GM12878 (cell line): ENCODE measurements around the gene NPAS3. TPM values are rescaled to one million over a fixed set of nuclear protein-coding genes. Genes with fewer than 3 reads are reported as not detected.

Source experiments
- ATAC-seq: fragments of 200-7000 bp; cut with Tn5 transposase; 3 replicates; pipeline ENCODE4 v1.9.1; 2020; ENCODE audit warnings: mild to moderate bottlenecking, moderate library complexity
- BruUV-seq: library from RNA; stranded (reverse); fragments of 400-500 nt; replicated peaks from 2 replicates; lab custom pipeline; 2021; lab: Mats Ljungman, UMichigan
- CTCF ChIA-PET: fragments of 300-600 bp; sonication (Branson Sonifier 250); formaldehyde crosslinking; extraction: SDS; loops from one replicate; lab custom pipeline; 2021; ENCODE audit warnings: inconsistent platforms; lab: Yijun Ruan, JAX
- POLR2A ChIA-PET: fragments of 350-600 bp; formaldehyde crosslinking; extraction: SDS; loops from one replicate; lab custom pipeline; 2021; ENCODE audit warnings: inconsistent platforms; lab: Charles Lee
- RAD21 ChIA-PET: fragments of 300-600 bp; sonication (Branson Sonifier 250); formaldehyde crosslinking; loops from one replicate; lab custom pipeline; 2023; ENCODE audit warnings: antibody characterized with exemption; ENCODE audit not compliant: unreplicated experiment; lab: Charles Lee
- SMC1A ChIA-PET: fragments of 300-600 bp; sonication (Branson Sonifier 250); formaldehyde crosslinking; loops from one replicate; lab custom pipeline; 2023; ENCODE audit not compliant: unreplicated experiment, uncharacterized antibody; lab: Charles Lee
- DNase-seq: peaks from one replicate; pipeline ENCODE4 v3.0.0-alpha.2; 2011; ENCODE audit warnings: low read depth, low spot score
- FAIRE-seq: peaks from 3 replicates; lab custom pipeline; 2011; peaks lifted over from hg19 to GRCh38; lab: Jason Lieb, UNC
- H2AFZ ChIP-seq: 2 replicates; pipeline ENCODE4 v1.6.0; 2011; ENCODE audit warnings: low read depth, low read length, control low read depth; ENCODE audit not compliant: control insufficient read depth
- H3K27ac ChIP-seq: 2 replicates; pipeline ENCODE4 v1.5.1; 2011; ENCODE audit warnings: control low read depth; ENCODE audit not compliant: control insufficient read depth, insufficient read depth
- H3K27me3 ChIP-seq, 2 experiments: replicated peaks in 1 of 2; 2 replicates each; pipeline versions ENCODE4 v1.6.0 to v1.6.1; 2011; ENCODE audit warnings: low read length in 1 of 2; ENCODE audit not compliant: control insufficient read depth in 2 of 2, insufficient read depth in 2 of 2
- H3K36me3 ChIP-seq, 2 experiments: 2 replicates each; pipeline ENCODE4 v1.5.1; 2011; ENCODE audit warnings: low read length in 1 of 2; ENCODE audit not compliant: control insufficient read depth in 2 of 2, insufficient read depth in 2 of 2
- H3K4me1 ChIP-seq: 2 replicates; pipeline ENCODE4 v1.6.1; 2011; ENCODE audit warnings: mild to moderate bottlenecking, low read length, moderate library complexity, mixed read lengths; ENCODE audit not compliant: control insufficient read depth, insufficient read depth
- H3K4me2 ChIP-seq: 2 replicates; pipeline ENCODE4 v1.6.0; 2011; ENCODE audit warnings: control low read depth; ENCODE audit not compliant: control insufficient read depth, insufficient read depth
- H3K4me3 ChIP-seq: fragments of 200-600 bp; sonication (generic); 2 replicates; pipeline ENCODE4 v1.5.1; 2016
- H3K79me2 ChIP-seq: 2 replicates; pipeline ENCODE4 v1.6.0; 2011; ENCODE audit warnings: low read length; ENCODE audit not compliant: control insufficient read depth, insufficient read depth
- H3K9ac ChIP-seq: 2 replicates; pipeline ENCODE4 v1.8.0; 2011; ENCODE audit warnings: low read length, control low read depth, mixed read lengths; ENCODE audit not compliant: control insufficient read depth, insufficient read depth
- H3K9me3 ChIP-seq: replicated peaks from 3 replicates; pipeline ENCODE4 v1.5.1; 2011; ENCODE audit warnings: mild to moderate bottlenecking, low read length; ENCODE audit not compliant: control insufficient read depth, insufficient read depth
- H4K20me1 ChIP-seq: 2 replicates; pipeline ENCODE4 v1.6.0; 2011; ENCODE audit not compliant: control insufficient read depth, insufficient read depth
- EED ChIP-seq: sonication (generic); IDR thresholded peaks from 2 replicates; pipeline ENCODE4 v1.6.1; 2016; ENCODE audit warnings: antibody characterized with exemption, low read depth
- HDGF ChIP-seq: fragments of 450-650 bp; IDR thresholded peaks from 2 replicates; pipeline ENCODE4 v1.6.1; 2016; ENCODE audit warnings: antibody characterized with exemption
- RAD21 ChIP-seq: IDR thresholded peaks from 2 replicates; pipeline ENCODE4 v1.6.1; 2011; ENCODE audit warnings: mild to moderate bottlenecking, low read depth, low read length, moderate library complexity; ENCODE audit not compliant: insufficient read depth
- WGBS: methylation state at CpG from one replicate; pipeline ENCODE4 v1.1.6; 2016; ENCODE audit warnings: low lambda C conversion rate; ENCODE audit not compliant: insufficient replicate concordance, insufficient coverage; ENCODE audit errors: missing lambda C conversion rate; 5-methylcytosine and 5-hydroxymethylcytosine counted together
- in situ Hi-C: fragments of 300-500 bp; cut with MboI; formaldehyde crosslinking; loops from 9 replicates; pipeline ENCODE4 v1.14.3; 2018; ENCODE audit warnings: mixed read lengths
- intact Hi-C: fragments of 100-400 bp; cut with micrococcal nuclease; formaldehyde crosslinking; loops from one replicate; pipeline ENCODE4 v1.14.2; 2022; ENCODE audit not compliant: unreplicated experiment
- polyA plus RNA-seq, 11 experiments: library from polyadenylated mRNA; depleted of rRNA in 4 of 11; unstranded in 6 of 11; stranded (reverse) in 5 of 11; fragments of >200 nt; fragmentation: Nextera tagmentation in 4 of 11; fragmentation: Illumina TruSeq in 1 of 11; extraction: Ambion mirVana in 4 of 11; extraction: Trizol in 1 of 11; gene quantifications; 1 replicate in 1 of 11; 2 replicates in 10 of 11; pipeline versions ENCODE4 v1.2.1 to v1.2.3, GENCODE V29; 2011 to 2016; ENCODE audit warnings: inconsistent platforms in 2 of 11, missing spikeins in 2 of 11, low read depth in 1 of 11
- total RNA-seq, 4 experiments: library from RNA; depleted of rRNA in 3 of 4; stranded (reverse); fragments of >200 nt in 3 of 4; fragmentation: Illumina TruSeq in 1 of 4; extraction: Trizol in 1 of 4; gene quantifications; 2 replicates each; pipeline versions ENCODE4 v1.2.1 to v1.2.3, GENCODE V29; 2013 to 2021
- TF ChIP-seq, protein P1 (sequence below): fragments of 150-350 bp; IDR thresholded peaks from 2 replicates; pipeline ENCODE4 v1.6.1; 2016; ENCODE audit warnings: low read depth, low read length

The NPAS3 gene
- total and polyA plus RNA-seq, 10 of the 15 experiments (the other 5 are each of a cell fraction or from before 2014, with no cell fraction given), result under 0.01 to 2.7 (median 0.03) TPM; not detected in 6

- RAD21 ChIA-PET, result no interaction called here
- no peaks in the 10 kb centered on the region for H4K20me1 ChIP-seq
- no peak for DNase-seq
- POLR2A ChIA-PET, result interaction anchor here (0.6 kb wide), 1 partner anchor 263 kb away, joined by 3 read pairs; no protein-coding TSS in a partner anchor
- H3K36me3 ChIP-seq, result no peaks in the 10 kb centered on the region
- in situ Hi-C loops, result no loop called here
- no peaks in the 10 kb centered on the region for H3K79me2 ChIP-seq
- H3K4me3 ChIP-seq, result no peak overlapping the region
- H3K9me3 ChIP-seq, result no peaks in the 10 kb centered on the region
- CTCF ChIA-PET, result interaction anchor here (0.7 kb wide), 1 partner anchor 1414 kb away, joined by 3 read pairs; no protein-coding TSS in a partner anchor
- H3K9ac ChIP-seq, result no peak overlapping the region
- 67% methylated on average over 3 of the region's 3 CpGs for WGBS
- no peak overlapping the region for H3K27ac ChIP-seq
- no peaks in the 10 kb centered on the region for H3K4me1 ChIP-seq
- no peak overlapping the region for H3K4me2 ChIP-seq
- TF ChIP-seq HDGF (no peak), RAD21 (no peak), EED (no peak)
- TF ChIP-seq, protein P1, sequence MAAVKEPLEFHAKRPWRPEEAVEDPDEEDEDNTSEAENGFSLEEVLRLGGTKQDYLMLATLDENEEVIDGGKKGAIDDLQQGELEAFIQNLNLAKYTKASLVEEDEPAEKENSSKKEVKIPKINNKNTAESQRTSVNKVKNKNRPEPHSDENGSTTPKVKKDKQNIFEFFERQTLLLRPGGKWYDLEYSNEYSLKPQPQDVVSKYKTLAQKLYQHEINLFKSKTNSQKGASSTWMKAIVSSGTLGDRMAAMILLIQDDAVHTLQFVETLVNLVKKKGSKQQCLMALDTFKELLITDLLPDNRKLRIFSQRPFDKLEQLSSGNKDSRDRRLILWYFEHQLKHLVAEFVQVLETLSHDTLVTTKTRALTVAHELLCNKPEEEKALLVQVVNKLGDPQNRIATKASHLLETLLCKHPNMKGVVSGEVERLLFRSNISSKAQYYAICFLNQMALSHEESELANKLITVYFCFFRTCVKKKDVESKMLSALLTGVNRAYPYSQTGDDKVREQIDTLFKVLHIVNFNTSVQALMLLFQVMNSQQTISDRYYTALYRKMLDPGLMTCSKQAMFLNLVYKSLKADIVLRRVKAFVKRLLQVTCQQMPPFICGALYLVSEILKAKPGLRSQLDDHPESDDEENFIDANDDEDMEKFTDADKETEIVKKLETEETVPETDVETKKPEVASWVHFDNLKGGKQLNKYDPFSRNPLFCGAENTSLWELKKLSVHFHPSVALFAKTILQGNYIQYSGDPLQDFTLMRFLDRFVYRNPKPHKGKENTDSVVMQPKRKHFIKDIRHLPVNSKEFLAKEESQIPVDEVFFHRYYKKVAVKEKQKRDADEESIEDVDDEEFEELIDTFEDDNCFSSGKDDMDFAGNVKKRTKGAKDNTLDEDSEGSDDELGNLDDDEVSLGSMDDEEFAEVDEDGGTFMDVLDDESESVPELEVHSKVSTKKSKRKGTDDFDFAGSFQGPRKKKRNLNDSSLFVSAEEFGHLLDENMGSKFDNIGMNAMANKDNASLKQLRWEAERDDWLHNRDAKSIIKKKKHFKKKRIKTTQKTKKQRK, result no peak
- BruUV-seq, result no TSS peak
- H3K27me3 ChIP-seq, result no peaks in the 10 kb centered on the region; a peak in 1 of 4 replicates
- SMC1A ChIA-PET, result interaction anchor here (0.6 kb wide), 1 partner anchor 36 kb away, joined by 3 read pairs; no protein-coding TSS in a partner anchor
- intact Hi-C loops, result no loop called here
- H2AFZ ChIP-seq, result no peak overlapping the region
- FAIRE-seq, result no peak
- no peak for ATAC-seq
These were observed 38.1 kb upstream of the NPAS3 start for GRCh38 chr14:32900547-32900946.
